Muscle layer of colon (tissue), 2 donors: Measurements from ENCODE around the gene SLC25A28.
"Not testable (repeated sequence)": the region's sequence is repeated elsewhere in the genome, so short reads cannot be mapped to it uniquely, and the experiment has no call there.

Source experiments
- H3K27ac ChIP-seq: one replicate; pipeline ENCODE4 v1.7.0; 2013; ENCODE audit warnings: low read depth, mild to moderate bottlenecking, low read length, moderate library complexity
- H3K27me3 ChIP-seq, 2 donors: one replicate each; pipeline ENCODE4 v1.7.0; 2013; ENCODE audit warnings: low read length in 2 of 2, mild to moderate bottlenecking in 2 of 2; ENCODE audit not compliant: insufficient read depth in 2 of 2, control insufficient read depth in 1 of 2
- H3K36me3 ChIP-seq: one replicate; pipeline ENCODE4 v1.7.0; 2013; ENCODE audit warnings: mild to moderate bottlenecking, low read length; ENCODE audit not compliant: insufficient read depth
- H3K4me1 ChIP-seq: one replicate; pipeline ENCODE4 v1.7.0; 2013; ENCODE audit warnings: mild to moderate bottlenecking, low read length; ENCODE audit not compliant: insufficient read depth
- H3K4me3 ChIP-seq, 2 donors: one replicate each; pipeline ENCODE4 v1.7.0; 2013; ENCODE audit warnings: low read length in 2 of 2, low read depth in 1 of 2, mild to moderate bottlenecking in 1 of 2, moderate library complexity in 1 of 2
- H3K9ac ChIP-seq: one replicate; pipeline ENCODE4 v1.7.0; 2013; ENCODE audit warnings: low read length
- H3K9me3 ChIP-seq: one replicate; pipeline ENCODE4 v1.7.0; 2013; ENCODE audit warnings: mild to moderate bottlenecking, low read length
- donor health status: abdominal sarcoma.
- donor health status: Adenocarcinoma of cecum.

Gene SLC25A28

DNA sequence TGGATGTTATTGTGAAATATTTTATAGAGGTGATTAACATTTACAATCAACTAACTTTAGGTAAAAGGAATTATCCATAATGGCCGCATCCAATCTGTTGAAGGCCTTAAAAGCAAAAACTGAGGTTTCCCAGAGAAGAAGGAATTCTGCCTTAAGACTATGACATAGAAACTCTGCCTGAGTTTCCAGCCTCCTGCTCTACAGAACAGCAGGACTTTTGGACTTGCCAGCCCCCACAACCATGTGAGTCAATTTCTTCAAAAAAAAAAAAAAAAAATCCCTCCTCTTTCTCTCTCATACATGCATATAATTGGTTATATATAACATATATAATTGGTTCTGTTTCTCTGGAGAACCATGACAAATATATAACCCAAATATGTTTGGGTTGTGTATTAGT is 15.4 kb downstream of the SLC25A28 start:
- Histone ChIP-seq H3K36me3 (peaks cover 8% of the 10 kb centered on the region), H3K9me3 (no peaks in the 10 kb centered on the region), H3K4me1 (no peaks in the 10 kb centered on the region), H3K27me3 (no peaks in the 10 kb centered on the region), H3K9ac (no peak overlapping the region), H3K27ac (no peak overlapping the region), H3K4me3 (no peak overlapping the region)

DNA sequence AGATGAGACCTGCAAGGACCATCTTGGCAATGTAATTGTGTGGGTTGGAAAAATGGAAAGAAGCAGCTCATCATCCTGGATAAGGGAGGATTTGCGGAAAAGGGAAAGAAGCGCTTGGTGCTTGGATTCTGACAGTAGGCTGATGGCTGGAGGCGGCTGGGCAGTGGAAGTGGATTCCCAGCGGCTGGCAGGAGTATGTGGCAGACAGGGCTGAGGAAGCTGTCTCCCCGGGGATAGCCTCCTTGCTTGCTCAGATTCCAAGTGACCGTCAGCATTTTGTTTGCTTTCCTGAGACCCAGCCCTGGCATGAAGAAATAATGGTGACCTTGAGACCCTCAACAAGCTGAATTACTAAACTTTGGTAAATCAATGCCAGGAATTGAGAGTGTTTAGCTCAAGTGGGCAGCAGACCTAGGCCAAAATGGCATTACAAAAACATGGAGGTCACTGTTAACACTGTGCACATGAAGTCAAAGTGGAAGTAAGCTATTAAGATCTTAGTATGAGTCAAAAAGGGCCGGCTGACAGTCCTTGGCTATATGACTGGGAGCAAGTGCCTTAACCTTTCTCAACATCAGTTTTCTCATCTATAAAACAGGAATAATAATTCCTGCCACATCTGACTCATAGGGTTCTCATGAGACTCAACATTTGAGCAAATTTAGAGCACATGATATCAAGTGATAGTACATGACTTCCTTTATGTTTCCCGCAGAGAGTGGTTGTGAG is 21.3 kb downstream of the SLC25A28 start:
- Histone ChIP-seq H3K9me3 (no peaks in the 10 kb centered on the region), H3K27ac (no peak overlapping the region), H3K4me3 (no peak overlapping the region), H3K27me3 (no peaks in the 10 kb centered on the region), H3K4me1 (no peaks in the 10 kb centered on the region), H3K36me3 (no peaks in the 10 kb centered on the region), H3K9ac (no peak overlapping the region)

DNA sequence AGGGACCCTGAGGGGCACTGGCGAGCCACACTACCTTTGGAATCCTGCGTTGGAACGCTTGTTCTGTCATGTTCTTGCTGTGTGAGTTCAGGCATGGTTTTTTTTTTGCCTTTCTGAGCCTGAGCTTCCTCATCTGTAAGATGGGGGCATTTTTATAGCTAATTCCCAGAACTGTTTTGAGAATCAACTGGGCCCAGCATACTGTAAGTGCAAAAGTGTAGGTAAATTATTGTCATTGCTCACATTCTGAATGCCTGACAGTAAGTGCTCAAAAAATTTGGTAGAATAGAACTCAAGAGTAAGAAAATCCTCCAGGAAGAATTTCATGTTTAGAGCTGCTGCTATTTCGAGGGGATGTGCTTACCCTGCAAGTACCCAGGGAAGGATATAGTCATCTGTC is 22.2 kb downstream of the SLC25A28 start:
- H3K9me3 ChIP-seq, result no peaks in the 10 kb centered on the region
- H3K4me3 ChIP-seq, result no peak overlapping the region
- H3K36me3 ChIP-seq, result no peaks in the 10 kb centered on the region
- no peak overlapping the region for H3K9ac ChIP-seq
- no peak overlapping the region for H3K27ac ChIP-seq
- no peaks in the 10 kb centered on the region for H3K4me1 ChIP-seq
- no peaks in the 10 kb centered on the region for H3K27me3 ChIP-seq

DNA sequence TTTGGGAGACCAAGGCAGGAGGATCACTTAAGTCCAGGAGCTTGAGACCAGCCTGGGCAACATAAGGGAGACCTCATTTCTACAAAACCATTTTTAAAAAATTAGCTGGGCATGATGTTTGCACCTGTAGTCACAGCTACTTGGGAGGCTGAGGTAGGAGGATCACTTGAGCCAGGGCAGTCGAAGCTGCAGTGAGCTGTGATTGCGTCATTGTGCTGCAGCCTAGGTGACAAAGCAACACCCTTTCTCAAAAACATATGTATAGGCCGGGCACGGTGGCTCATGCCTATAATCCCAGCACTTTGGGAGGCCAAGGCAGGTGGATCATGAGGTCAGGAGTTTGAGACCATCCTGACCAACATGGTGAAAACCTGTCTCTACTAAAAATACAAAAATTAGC is 23.5 kb downstream of the SLC25A28 start:
- H3K27ac ChIP-seq, H3K27me3 ChIP-seq, H3K36me3 ChIP-seq, H3K4me1 ChIP-seq, H3K9me3 ChIP-seq, H3K4me3 ChIP-seq, H3K9ac ChIP-seq: not testable (repeated sequence)

DNA sequence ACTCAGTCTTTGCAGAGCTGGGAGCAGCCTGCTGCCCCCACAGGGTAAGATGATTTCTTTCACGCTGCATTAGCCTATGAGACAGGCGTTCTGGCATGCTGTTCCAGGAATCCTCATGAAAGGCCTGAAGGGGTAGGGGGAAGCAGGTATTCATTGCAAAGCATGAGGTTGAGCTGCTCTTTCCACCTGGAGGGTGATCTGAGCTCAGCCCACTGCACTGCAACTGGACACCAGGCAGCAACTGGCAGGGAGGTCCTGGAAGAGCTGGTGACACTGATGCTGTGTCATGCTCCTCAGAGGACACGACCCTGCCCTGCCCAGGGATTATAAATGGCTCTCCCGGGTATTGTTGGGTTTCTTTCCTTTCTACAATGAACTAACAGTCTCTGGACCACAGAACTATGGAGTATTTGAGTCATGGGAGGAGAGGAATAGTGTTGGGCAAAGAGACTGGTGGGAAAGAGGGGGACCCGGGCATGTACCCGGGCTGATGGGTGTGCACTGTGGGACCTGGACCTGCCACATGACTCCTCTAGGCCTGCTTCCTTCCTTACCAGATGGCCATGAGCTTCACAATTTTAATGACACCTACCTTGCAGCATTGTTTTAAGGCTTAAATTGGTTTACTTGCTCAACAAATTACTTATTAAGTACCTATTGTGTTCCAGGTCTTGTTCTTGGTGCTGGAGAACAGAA is 24.3 kb downstream of the SLC25A28 start:
- no peaks in the 10 kb centered on the region for H3K4me1 ChIP-seq
- no peaks in the 10 kb centered on the region for H3K27me3 ChIP-seq
- no peak overlapping the region for H3K4me3 ChIP-seq
- H3K36me3 ChIP-seq, result no peaks in the 10 kb centered on the region
- no peak overlapping the region for H3K27ac ChIP-seq
- H3K9ac ChIP-seq, result no peak overlapping the region
- no peaks in the 10 kb centered on the region for H3K9me3 ChIP-seq

DNA sequence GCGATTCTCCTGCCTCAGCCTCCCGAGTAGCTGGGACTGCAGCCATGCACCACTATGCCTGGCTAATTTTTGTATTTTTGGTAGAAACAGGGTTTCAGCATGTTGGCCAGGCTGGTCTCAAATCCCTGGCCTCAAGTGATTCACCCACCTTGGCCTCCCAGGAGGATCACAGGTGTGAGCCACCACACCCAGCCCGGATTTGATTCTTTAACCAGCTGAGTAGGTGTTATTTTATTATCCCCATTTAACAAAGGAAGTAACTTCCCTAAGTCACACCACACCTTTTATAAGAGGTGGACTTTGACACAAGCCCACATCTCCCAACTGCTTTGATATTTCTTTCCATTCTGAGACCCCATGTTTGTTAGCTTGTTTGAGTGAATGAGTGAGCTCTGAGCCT is 25.0 kb downstream of the SLC25A28 start:
- Histone ChIP-seq H3K4me1 (no peaks in the 10 kb centered on the region), H3K4me3 (no peak overlapping the region)

DNA sequence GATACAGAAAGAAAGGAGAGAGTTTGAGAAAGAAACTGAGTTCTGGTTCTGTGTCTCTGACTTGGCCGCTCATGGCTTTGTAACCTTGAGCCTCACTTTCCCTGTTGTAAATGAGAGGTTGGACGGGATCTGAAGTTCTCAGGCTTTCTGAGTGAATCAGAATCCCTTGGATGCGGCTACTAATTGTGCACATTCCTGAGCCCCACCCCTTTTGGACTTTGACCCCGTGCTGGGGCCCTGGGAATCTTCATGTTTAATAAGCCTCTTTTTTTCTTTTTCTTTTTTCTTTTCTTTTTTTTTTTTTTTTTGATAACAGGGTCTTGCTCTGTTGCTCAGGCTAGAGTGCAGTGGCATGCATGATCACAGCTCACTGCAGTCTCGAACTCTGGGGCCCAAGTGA is 26.9 kb downstream of the SLC25A28 start:
- Histone ChIP-seq H3K9ac (no peak overlapping the region), H3K4me3 (no peak overlapping the region), H3K9me3 (no peaks in the 10 kb centered on the region), H3K27me3 (no peaks in the 10 kb centered on the region), H3K27ac (no peak overlapping the region), H3K4me1 (no peaks in the 10 kb centered on the region), H3K36me3 (no peaks in the 10 kb centered on the region)

More for the DNA sequence above, 25.0 kb downstream of the SLC25A28 start:
- no peaks in the 10 kb centered on the region for H3K9me3 ChIP-seq
- no peaks in the 10 kb centered on the region for H3K27me3 ChIP-seq
- no peak overlapping the region for H3K9ac ChIP-seq
- H3K36me3 ChIP-seq, result no peaks in the 10 kb centered on the region
- no peak overlapping the region for H3K27ac ChIP-seq

DNA sequence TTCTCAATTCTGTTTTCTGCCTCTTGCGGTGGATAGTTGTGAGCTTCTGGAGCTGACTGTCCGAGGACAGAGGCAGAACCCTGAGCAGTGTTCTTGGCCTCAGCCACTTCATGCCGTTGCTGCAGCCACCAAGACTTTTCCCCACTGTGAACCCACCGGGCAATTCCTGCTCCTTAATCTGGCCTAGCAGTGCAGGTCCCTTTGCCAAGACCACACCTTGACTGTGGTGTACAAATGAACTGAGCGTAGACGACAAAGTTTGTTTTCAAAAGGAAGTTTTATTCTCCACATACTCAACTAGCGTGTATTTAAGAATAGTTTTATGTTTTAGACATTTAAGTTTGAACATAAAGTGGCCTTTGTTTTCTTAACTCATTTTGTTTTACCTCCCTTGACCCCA is 29.4 kb downstream of the SLC25A28 start:
- Histone ChIP-seq H3K27me3 (no peaks in the 10 kb centered on the region), H3K9me3 (no peaks in the 10 kb centered on the region), H3K4me3 (no peak overlapping the region), H3K9ac (no peak overlapping the region), H3K4me1 (no peaks in the 10 kb centered on the region), H3K27ac (no peak overlapping the region), H3K36me3 (no peaks in the 10 kb centered on the region)

DNA sequence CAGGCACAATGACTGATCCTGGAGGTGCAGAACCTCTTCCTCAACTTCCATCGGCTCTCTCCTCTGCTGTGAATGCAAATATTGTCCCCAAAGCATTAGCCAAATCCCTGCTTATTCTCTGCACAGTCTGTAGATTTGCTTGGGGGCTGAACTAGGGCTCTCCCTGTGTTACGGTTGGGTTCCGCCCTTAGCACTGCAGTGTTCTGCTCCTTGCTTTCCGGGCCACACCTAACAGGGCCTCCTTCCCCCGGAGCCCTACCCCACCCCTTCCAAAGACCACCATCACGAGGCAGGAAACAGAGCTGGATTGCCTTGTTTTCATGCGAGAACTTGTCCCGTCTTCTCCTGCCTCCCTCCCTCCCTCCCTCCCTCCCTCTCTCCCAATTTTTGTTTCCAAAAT is 36.6 kb downstream of the SLC25A28 start:
- Histone ChIP-seq H3K27ac (no peak overlapping the region), H3K9me3 (no peaks in the 10 kb centered on the region), H3K4me3 (no peak overlapping the region), H3K36me3 (no peaks in the 10 kb centered on the region), H3K9ac (no peak overlapping the region), H3K4me1 (no peaks in the 10 kb centered on the region), H3K27me3 (no peaks in the 10 kb centered on the region)

DNA sequence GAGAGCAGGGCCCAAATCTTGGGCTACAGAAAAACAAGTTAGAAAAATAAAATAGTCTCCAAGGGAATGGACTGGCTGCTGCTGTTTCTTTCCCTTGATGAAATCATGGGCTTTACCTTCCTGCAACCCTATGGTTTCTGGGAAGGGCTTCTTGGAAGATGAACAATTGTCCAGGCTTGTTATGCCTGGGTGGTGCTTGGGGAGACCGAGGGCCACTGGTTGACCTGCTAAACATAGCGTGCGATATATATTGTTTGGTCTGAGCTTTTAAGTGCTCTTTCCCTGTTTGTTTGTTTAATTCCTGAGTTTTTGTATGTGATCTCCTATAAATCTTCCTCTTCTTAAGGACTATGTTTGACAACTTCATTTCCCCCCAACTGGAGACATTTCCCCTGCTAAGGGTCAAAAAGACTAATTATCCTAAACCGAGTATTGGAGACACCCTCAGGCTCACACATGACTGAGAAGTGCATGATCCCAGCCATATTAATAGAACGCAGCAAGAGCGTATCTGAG is 37.9 kb downstream of the SLC25A28 start:
- no peaks in the 10 kb centered on the region for H3K4me1 ChIP-seq
- H3K27ac ChIP-seq, result no peak overlapping the region
- H3K9me3 ChIP-seq, result no peaks in the 10 kb centered on the region
- H3K4me3 ChIP-seq, result no peak overlapping the region
- no peak overlapping the region for H3K9ac ChIP-seq
- H3K27me3 ChIP-seq, result no peaks in the 10 kb centered on the region
- no peaks in the 10 kb centered on the region for H3K36me3 ChIP-seq

DNA sequence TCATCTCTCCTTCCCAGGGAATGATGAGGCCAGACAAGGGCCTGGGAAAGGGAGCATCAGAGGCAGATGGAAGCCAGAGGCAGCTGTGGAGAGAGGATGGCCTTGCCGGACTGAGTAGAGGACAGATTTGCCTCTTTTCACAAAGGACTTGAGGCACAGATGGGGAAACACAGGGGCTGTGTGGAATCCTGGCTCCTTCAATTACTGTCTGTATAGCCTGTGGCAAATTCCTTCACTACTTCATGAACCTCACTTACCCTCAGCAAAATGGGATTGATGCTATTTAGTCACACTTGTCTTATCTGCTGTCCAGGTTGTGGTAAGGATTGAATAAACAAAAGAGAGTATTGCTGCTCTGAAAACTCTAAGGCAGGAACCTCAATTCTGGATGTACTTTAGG is 40.3 kb downstream of the SLC25A28 start:
- Histone ChIP-seq H3K27me3 (no peaks in the 10 kb centered on the region), H3K9ac (no peak overlapping the region), H3K4me1 (no peaks in the 10 kb centered on the region), H3K9me3 (no peaks in the 10 kb centered on the region), H3K36me3 (no peaks in the 10 kb centered on the region), H3K27ac (no peak overlapping the region), H3K4me3 (no peak overlapping the region)

DNA sequence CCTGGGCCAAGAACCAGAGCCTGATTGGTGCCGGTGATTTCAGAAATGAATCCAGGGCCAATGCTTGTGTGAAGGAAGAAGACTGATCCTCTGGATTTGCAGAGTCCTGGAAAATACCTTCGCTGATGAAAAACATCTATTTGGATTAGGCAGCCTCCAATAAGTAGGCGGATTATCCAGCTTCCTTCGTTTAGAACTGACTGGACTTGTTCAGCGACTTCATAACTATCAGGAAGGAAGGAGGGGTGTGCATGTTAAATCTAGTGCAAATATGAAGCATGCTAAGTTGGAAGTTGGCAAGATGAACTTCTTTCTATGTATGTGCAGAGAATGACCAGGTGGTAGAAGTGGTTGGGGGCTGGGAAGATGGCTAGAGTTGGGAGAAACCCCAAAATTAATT is 46.4 kb downstream of the SLC25A28 start:
- H3K4me3 ChIP-seq, result no peak overlapping the region
- no peak overlapping the region for H3K27ac ChIP-seq
- H3K9ac ChIP-seq, result no peak overlapping the region
- H3K36me3 ChIP-seq, result no peaks in the 10 kb centered on the region
- H3K9me3 ChIP-seq, result no peaks in the 10 kb centered on the region
- no peaks in the 10 kb centered on the region for H3K27me3 ChIP-seq
- H3K4me1 ChIP-seq, result no peaks in the 10 kb centered on the region
